Astrocyte (in vitro differentiated cells and primary cell): ENCODE results near the gene CCNG2. TPM values are rescaled to one million over a fixed set of nuclear protein-coding genes. Genes with fewer than 3 reads are reported as not detected.

Experiments used
- DNase-seq: peaks from one replicate; pipeline ENCODE4 v3.0.0-alpha.2; 2010; ENCODE audit warnings: low read depth
- FAIRE-seq: peaks from 2 replicates; lab custom pipeline; 2011; peaks lifted over from hg19 to GRCh38; lab: Jason Lieb, UNC
- H2AFZ ChIP-seq: 2 replicates; pipeline ENCODE4 v1.6.0; 2012; ENCODE audit warnings: low read depth, low read length, inconsistent platforms
- H3K27ac ChIP-seq: 2 replicates; pipeline ENCODE4 v1.5.1; 2011; ENCODE audit warnings: low read depth, low read length, inconsistent platforms
- H3K27me3 ChIP-seq: 2 replicates; pipeline ENCODE4 v1.6.0; 2011; ENCODE audit warnings: low read length, inconsistent platforms; ENCODE audit not compliant: insufficient read depth
- H3K36me3 ChIP-seq: 2 replicates; pipeline ENCODE4 v1.5.1; 2011; ENCODE audit warnings: low read length, inconsistent platforms; ENCODE audit not compliant: insufficient read depth
- H3K4me1 ChIP-seq: 2 replicates; pipeline ENCODE4 v1.5.1; 2011; ENCODE audit warnings: low read length, inconsistent platforms; ENCODE audit not compliant: insufficient read depth
- H3K4me2 ChIP-seq: 2 replicates; pipeline ENCODE4 v1.6.0; 2012; ENCODE audit warnings: low read length, inconsistent platforms
- H3K4me3 ChIP-seq: 2 replicates; pipeline ENCODE4 v1.5.1; 2011; ENCODE audit warnings: low read depth, mild to moderate bottlenecking, low read length, inconsistent platforms; ENCODE audit not compliant: insufficient read depth
- H3K79me2 ChIP-seq: 2 replicates; pipeline ENCODE4 v1.6.0; 2012; ENCODE audit warnings: mild to moderate bottlenecking, low read length, inconsistent platforms; ENCODE audit not compliant: insufficient read depth
- H3K9ac ChIP-seq: 2 replicates; pipeline ENCODE4 v1.6.0; 2012; ENCODE audit warnings: mild to moderate bottlenecking, low read length, inconsistent platforms
- H3K9me3 ChIP-seq: 2 replicates; pipeline ENCODE4 v1.5.1; 2012; ENCODE audit warnings: low read depth, mild to moderate bottlenecking, low read length, inconsistent platforms; ENCODE audit not compliant: insufficient read depth
- H4K20me1 ChIP-seq: 2 replicates; pipeline ENCODE4 v1.6.0; 2012; ENCODE audit warnings: low read length, inconsistent platforms; ENCODE audit not compliant: insufficient read depth
- H3K27ac Mint-ChIP-seq: one replicate; pipeline ENCODE4 v1.8.0; 2021; ENCODE audit warnings: mild to moderate bottlenecking, mixed read lengths; ENCODE audit not compliant: unreplicated experiment
- H3K27me3 Mint-ChIP-seq: one replicate; pipeline ENCODE4 v1.8.0; 2021; ENCODE audit warnings: low read depth, mixed read lengths; ENCODE audit not compliant: unreplicated experiment
- H3K36me3 Mint-ChIP-seq: one replicate; pipeline ENCODE4 v1.8.0; 2021; ENCODE audit warnings: low read depth, mixed read lengths; ENCODE audit not compliant: unreplicated experiment
- H3K4me1 Mint-ChIP-seq: one replicate; pipeline ENCODE4 v1.8.0; 2021; ENCODE audit warnings: low read depth, mixed read lengths; ENCODE audit not compliant: unreplicated experiment
- H3K4me3 Mint-ChIP-seq: one replicate; pipeline ENCODE4 v1.8.0; 2021; ENCODE audit warnings: mild to moderate bottlenecking, moderate library complexity, mixed read lengths; ENCODE audit not compliant: unreplicated experiment
- H3K9me3 Mint-ChIP-seq: one replicate; pipeline ENCODE4 v1.8.0; 2021; ENCODE audit warnings: mild to moderate bottlenecking, mixed read lengths; ENCODE audit not compliant: unreplicated experiment
- CTCF ChIP-seq: IDR thresholded peaks from 2 replicates; pipeline ENCODE4 v1.5.1; 2011; ENCODE audit warnings: low read depth, mild to moderate bottlenecking, inconsistent platforms, low read length, moderate library complexity; ENCODE audit not compliant: insufficient read depth
- EZH2 ChIP-seq: IDR thresholded peaks from 2 replicates; pipeline ENCODE4 v1.6.1; 2012; ENCODE audit warnings: mild to moderate bottlenecking, low read length, inconsistent platforms; ENCODE audit not compliant: insufficient read depth
- total RNA-seq: library from RNA; stranded (reverse); gene quantifications from 2 replicates; pipeline ENCODE4 v1.2.1, GENCODE V29; 2021

The CCNG2 gene
- total RNA-seq, 1 donor from 2014 or later = 54.7 TPM

- H3K9ac ChIP-seq = no peak overlapping the region
- no peak overlapping the region for H3K4me2 ChIP-seq
- H3K4me1 Mint-ChIP-seq = no peaks in the 10 kb centered on the region
- H3K36me3 ChIP-seq = no peaks in the 10 kb centered on the region
- H3K4me1 ChIP-seq = no peaks in the 10 kb centered on the region
- peaks cover 1% of the 10 kb centered on the region for H3K36me3 Mint-ChIP-seq
- H3K9me3 Mint-ChIP-seq = no peaks in the 10 kb centered on the region
- H3K4me3 Mint-ChIP-seq = no peak overlapping the region
- no peak overlapping the region for H3K4me3 ChIP-seq
- no peaks in the 10 kb centered on the region for H3K9me3 ChIP-seq
- no peaks in the 10 kb centered on the region for H3K79me2 ChIP-seq
- no peaks in the 10 kb centered on the region for H3K27me3 ChIP-seq
- FAIRE-seq (no peak), DNase-seq (no peak)
- H3K27ac Mint-ChIP-seq = no peak overlapping the region
- no peak overlapping the region for H2AFZ ChIP-seq
- H3K27me3 Mint-ChIP-seq = peaks cover 1% of the 10 kb centered on the region
- no peak overlapping the region for H3K27ac ChIP-seq
- no peak for TF ChIP-seq EZH2
- no peak for TF ChIP-seq CTCF
- no peaks in the 10 kb centered on the region for H4K20me1 ChIP-seq
Measured at GRCh38 chr4:77113069-77113468, 43.9 kb upstream of the CCNG2 start.

- FAIRE-seq (no peak), DNase-seq (no peak)
- Histone ChIP-seq H2AFZ (no peak overlapping the region), H3K27me3 (no peaks in the 10 kb centered on the region), H3K79me2 (no peaks in the 10 kb centered on the region), H3K9ac (no peak overlapping the region), H3K36me3 (no peaks in the 10 kb centered on the region), H3K4me1 (no peaks in the 10 kb centered on the region), H3K4me2 (no peak overlapping the region), H3K9me3 (no peaks in the 10 kb centered on the region), H4K20me1 (no peaks in the 10 kb centered on the region), H3K4me3 (no peak overlapping the region), H3K27ac (no peak overlapping the region)
- TF ChIP-seq CTCF (no peak), EZH2 (no peak)
- Mint-ChIP-seq H3K9me3 (no peaks in the 10 kb centered on the region), H3K36me3 (peaks cover 3% of the 10 kb centered on the region), H3K27me3 (peaks cover 10% of the 10 kb centered on the region), H3K4me1 (no peaks in the 10 kb centered on the region), H3K27ac (no peak overlapping the region), H3K4me3 (no peak overlapping the region)
Measured at GRCh38 chr4:77117721-77118120, 39.3 kb upstream of the CCNG2 start.

- TF ChIP-seq EZH2 (no peak), CTCF (no peak)
- Histone ChIP-seq H3K79me2 (no peaks in the 10 kb centered on the region), H3K9me3 (no peaks in the 10 kb centered on the region), H3K36me3 (no peaks in the 10 kb centered on the region), H3K27me3 (peaks cover 5% of the 10 kb centered on the region), H3K4me2 (no peak overlapping the region), H3K4me3 (no peak overlapping the region), H3K9ac (no peak overlapping the region), H3K4me1 (no peaks in the 10 kb centered on the region), H2AFZ (no peak overlapping the region), H4K20me1 (no peaks in the 10 kb centered on the region), H3K27ac (no peak overlapping the region)
- Mint-ChIP-seq H3K36me3 (peaks cover 3% of the 10 kb centered on the region), H3K9me3 (no peaks in the 10 kb centered on the region), H3K27ac (no peak overlapping the region), H3K4me1 (no peaks in the 10 kb centered on the region), H3K4me3 (no peak overlapping the region), H3K27me3 (peaks cover 16% of the 10 kb centered on the region)
- no peak for FAIRE-seq
- DNase-seq = no peak
Measured at GRCh38 chr4:77120886-77121508, 36.0 kb upstream of the CCNG2 start.
